Endothelial cell of hepatic sinusoid (primary cell): ENCODE measurements around the gene TMEM242.

Experiments
- in situ Hi-C: cut with HindIII; loops from 2 replicates; pipeline ENCODE4 v1.10.0; 2017; ENCODE audit warnings: low sequenced_read_pairs

TMEM242 gene

DNA sequence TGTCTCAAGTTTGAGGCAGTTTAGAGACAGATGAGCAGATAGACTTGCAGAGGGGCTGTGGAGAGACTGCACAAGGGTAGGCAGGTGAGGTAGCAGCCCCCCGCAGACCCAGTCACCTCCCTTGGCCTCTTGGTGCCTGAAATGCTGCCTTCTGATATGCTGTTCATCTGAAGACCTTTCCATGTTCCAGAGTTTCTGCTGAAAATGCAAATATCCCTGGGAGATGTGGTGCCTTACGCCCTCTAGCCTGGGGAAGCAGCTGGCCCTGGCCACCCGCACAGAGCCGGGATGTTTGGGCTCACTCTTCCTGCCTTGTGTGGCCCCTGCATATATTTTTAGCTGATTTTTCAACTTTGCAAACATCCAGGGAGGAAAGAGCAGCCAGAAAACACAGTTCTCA lies 51.4 kb downstream of the TMEM242 start:
- in situ Hi-C loops, result no loop called here

GRCh38 chr6:157271441-157271840 lies 51.9 kb downstream of the TMEM242 start:
- in situ Hi-C loops, result no loop called here

- in situ Hi-C loops, result no loop called here
These were observed 52.4 kb downstream of the TMEM242 start for GRCh38 chr6:157270916-157271315.

- in situ Hi-C loops, result no loop called here
These were observed 53.0 kb downstream of the TMEM242 start for GRCh38 chr6:157270308-157270707.

GRCh38 chr6:157269261-157269794 lies 54.0 kb downstream of the TMEM242 start:
- in situ Hi-C loops, result no loop called here

- in situ Hi-C loops, result no loop called here
These were observed 54.5 kb downstream of the TMEM242 start for GRCh38 chr6:157268835-157269234.

- in situ Hi-C loops, result no loop called here
These were observed 54.9 kb downstream of the TMEM242 start for GRCh38 chr6:157268396-157268795.

- in situ Hi-C loops, result no loop called here
These were observed 55.7 kb downstream of the TMEM242 start for GRCh38 chr6:157267654-157268053.

- in situ Hi-C loops, result no loop called here
These were observed 56.2 kb downstream of the TMEM242 start for GRCh38 chr6:157267109-157267611.

DNA sequence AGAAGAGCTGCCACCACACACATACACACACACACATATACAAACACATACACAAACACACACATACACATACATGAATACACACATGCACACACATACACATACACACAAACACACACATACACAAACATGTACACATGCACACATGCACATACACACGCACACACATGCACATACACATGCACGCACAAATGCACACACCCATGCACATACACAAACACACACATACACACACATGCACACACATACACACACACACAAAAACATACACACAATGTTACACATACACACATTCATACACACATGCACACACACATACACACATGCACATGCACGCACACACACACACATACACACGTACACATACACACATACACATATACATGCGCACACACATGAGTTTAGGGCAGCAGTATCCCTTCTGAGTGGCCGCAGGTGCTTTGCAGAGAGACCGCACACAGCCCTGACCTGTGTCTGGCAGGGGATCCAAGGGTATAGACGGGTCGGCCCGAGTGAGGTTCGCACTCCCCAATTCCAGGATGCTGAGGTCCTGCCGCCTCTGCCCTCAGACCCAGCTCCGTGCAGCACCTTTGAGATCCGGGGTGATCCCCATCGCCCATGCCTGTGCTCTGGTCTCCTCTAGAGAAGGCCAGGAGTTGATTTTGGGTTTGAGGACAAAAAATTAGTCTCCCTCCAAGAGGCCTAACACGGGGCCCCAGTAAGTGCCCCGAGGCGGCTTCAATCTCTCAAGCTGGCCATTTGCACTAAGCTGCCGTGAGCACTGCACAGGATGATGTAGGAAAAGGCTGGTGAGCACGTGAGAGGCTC lies 56.8 kb downstream of the TMEM242 start:
- in situ Hi-C loops, result no loop called here

DNA sequence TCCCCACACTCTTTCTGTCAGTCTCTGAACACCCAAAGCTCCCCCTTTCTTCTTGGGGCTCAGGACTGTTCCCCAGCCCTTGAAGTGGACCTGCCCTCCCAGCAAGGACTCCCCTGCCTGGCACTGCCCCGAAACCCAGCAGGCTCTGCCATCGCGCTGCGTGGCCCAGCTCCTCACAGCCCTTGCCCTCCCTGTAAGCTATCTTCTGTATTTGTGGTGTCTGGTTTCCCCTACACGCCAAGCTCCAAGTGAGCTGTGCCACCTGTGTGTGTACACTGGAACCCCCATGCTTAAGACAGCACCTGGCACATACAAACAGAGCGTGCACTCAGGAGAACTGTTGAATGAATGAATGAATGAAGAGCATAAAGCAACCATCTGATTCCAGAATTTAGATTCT lies 57.7 kb downstream of the TMEM242 start:
- in situ Hi-C loops, result no loop called here

GRCh38 chr6:157265186-157265585 lies 58.1 kb downstream of the TMEM242 start:
- in situ Hi-C loops, result no loop called here

DNA sequence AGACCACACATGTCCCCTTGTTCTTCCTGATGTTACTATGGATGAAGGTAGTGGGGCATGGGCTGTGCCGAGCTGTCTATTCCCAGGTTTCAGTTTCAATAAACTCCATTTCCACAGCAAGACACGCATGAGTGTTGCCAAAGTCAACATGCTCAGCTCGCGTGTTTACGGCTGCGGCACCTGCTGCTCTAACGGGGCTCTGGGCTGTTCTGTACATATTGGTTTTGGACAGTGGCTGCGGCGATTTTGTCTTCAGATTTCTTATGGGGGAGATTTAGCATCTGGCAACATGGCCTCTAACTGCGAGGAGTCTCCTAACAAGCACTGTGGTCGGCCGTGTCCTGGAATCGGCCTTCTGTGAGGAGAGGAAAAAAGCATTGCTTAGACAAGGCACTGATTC lies 58.6 kb downstream of the TMEM242 start:
- in situ Hi-C loops, result no loop called here

GRCh38 chr6:157263881-157264397 lies 59.4 kb downstream of the TMEM242 start:
- in situ Hi-C loops, result no loop called here

DNA sequence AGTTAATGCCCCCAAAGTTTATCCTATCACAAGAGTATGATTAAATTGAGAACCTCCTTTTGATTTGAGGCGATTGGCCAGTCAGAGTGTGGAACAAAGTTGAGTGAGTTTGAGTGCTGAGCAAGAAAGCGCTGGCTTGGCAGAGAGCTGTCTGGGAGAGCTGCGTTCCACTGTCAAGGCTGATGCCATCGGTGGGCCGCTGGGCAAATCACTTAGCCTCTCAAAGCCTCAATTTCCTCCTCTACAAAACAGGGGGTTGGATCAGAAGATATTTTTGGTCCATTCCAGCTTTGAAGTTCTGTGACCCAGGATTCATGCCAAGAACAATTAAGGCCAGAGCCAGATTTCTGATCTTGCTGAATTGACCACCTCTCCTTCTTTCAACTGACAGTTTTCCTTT lies 60.2 kb downstream of the TMEM242 start:
- in situ Hi-C loops, result no loop called here

GRCh38 chr6:157261606-157262005 lies 61.7 kb downstream of the TMEM242 start:
- in situ Hi-C loops, result no loop called here

DNA sequence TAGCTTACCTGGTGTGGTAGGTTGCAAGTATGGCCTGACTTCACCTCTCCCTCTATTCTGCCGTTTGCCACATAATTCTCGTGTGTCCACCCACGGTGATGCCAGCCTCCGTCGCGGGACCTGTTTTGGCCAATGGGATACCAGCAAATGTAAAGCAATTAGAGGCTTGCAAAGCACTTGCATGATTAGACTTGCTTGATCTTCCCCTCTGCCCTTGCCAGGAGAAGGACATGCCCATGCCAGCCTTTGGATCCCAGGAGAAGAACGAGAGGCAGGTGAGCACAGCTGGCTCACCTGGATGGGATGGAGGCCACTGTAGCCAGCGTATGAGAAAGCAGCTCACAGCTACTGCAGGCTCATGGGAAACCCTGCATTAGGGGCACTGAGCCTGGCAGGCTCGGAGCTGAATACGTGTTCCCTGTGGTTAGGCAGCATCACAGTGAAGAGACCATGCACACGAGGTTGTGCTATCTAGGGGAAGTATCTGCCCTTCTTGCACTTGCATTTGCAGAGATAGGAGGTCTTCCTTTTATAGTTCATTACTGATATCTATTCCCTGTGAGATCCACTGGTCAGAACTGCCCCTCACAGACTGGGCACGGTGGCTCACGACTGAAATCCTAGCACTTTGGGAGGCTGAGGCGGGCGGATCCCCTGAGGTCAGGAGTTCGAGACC lies 62.4 kb downstream of the TMEM242 start:
- in situ Hi-C loops, result no loop called here

DNA sequence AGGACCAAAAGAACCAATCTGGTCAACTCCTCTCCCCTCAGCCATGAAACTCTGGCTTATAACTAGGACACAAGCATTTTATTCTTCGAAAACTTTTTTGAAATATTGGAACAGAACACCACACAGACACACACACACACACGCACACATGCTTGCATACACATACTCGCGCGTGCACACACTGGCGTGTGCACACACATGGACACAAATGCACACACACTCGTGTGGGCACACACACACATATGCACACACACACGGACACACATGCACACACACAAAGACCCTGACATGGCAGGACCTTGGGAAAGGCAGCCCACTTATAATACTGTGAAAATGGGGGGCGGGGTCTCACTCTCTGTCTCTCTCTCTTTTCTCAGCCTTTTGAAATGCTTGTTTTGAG lies 63.9 kb downstream of the TMEM242 start:
- in situ Hi-C loops, result no loop called here

GRCh38 chr6:157258878-157259277 lies 64.4 kb downstream of the TMEM242 start:
- in situ Hi-C loops, result no loop called here

GRCh38 chr6:157255079-157255478 lies 68.2 kb downstream of the TMEM242 start:
- in situ Hi-C loops, result no loop called here

GRCh38 chr6:157254538-157254937 lies 68.8 kb downstream of the TMEM242 start:
- in situ Hi-C loops, result no loop called here

GRCh38 chr6:157253699-157254098 lies 69.6 kb downstream of the TMEM242 start:
- in situ Hi-C loops, result no loop called here
